Measurements from ENCODE around the gene RCBTB2. TPM values are rescaled to one million over a fixed set of nuclear protein-coding genes. Genes with fewer than 3 reads are reported as not detected.

Gene RCBTB2
- total RNA-seq, 1 donor = 10.4 TPM

Other genes with a start within 250 kb of the RCBTB2 start
- gene RB1, start 229.3 kb downstream of the RCBTB2 start, total RNA-seq = 21.6 TPM
- gene LPAR6, start 120.0 kb downstream of the RCBTB2 start, total RNA-seq = 91.4 TPM
- 4.7 TPM for gene CYSLTR2, start 120.8 kb upstream of the RCBTB2 start, total RNA-seq